Kidney (tissue), 14 donors: ENCODE results near the gene RHOB. TPM values are rescaled to one million over a fixed set of nuclear protein-coding genes. Genes with fewer than 3 reads are reported as not detected.
A peak's percentile ranks its signal among the peaks of the same experiment; 100 is the strongest.
"Not testable (repeated sequence)": the region's sequence is repeated elsewhere in the genome, so short reads cannot be mapped to it uniquely, and the experiment has no call there.

Experiments used
- DNase-seq, 5 donors: peaks; one replicate each; pipeline ENCODE4 v3.0.0-alpha.2; 2013 to 2020
- FAIRE-seq: peaks from 2 replicates; lab custom pipeline; 2012; peaks lifted over from hg19 to GRCh38; lab: Jason Lieb, UNC
- H3K27ac ChIP-seq, 2 donors: one replicate each; pipeline ENCODE4 v1.7.0; 2013; ENCODE audit warnings: low read depth in 2 of 2, low read length in 2 of 2, inconsistent platforms in 1 of 2
- H3K27me3 ChIP-seq: one replicate; pipeline ENCODE4 v1.7.1; 2013; ENCODE audit warnings: low read length, inconsistent platforms; ENCODE audit not compliant: control insufficient read depth, insufficient read depth
- H3K36me3 ChIP-seq, 3 donors: one replicate each; pipeline versions ENCODE4 v1.7.0 to v1.7.1; 2013; ENCODE audit warnings: low read length in 3 of 3, control low read depth in 1 of 3, inconsistent platforms in 1 of 3; ENCODE audit not compliant: insufficient read depth in 3 of 3, control insufficient read depth in 2 of 3
- H3K4me1 ChIP-seq, 3 donors: one replicate each; pipeline versions ENCODE4 v1.7.0 to v1.7.1; 2013; ENCODE audit warnings: low read length in 3 of 3, inconsistent platforms in 1 of 3, low read depth in 1 of 3; ENCODE audit not compliant: control insufficient read depth in 2 of 3, insufficient read depth in 2 of 3
- H3K4me3 ChIP-seq, 3 donors: one replicate each; pipeline versions ENCODE4 v1.7.0 to v1.8.1; 2013; ENCODE audit warnings: low read length in 3 of 3, control low read depth in 1 of 3, inconsistent platforms in 1 of 3
- H3K9ac ChIP-seq, 3 donors: one replicate each; pipeline versions ENCODE4 v1.7.0 to v1.7.1; 2013; ENCODE audit warnings: low read length in 3 of 3, control low read depth in 1 of 3, inconsistent platforms in 1 of 3
- H3K9me3 ChIP-seq, 3 donors: one replicate each; pipeline versions ENCODE4 v1.7.0 to v1.7.1; 2013; ENCODE audit warnings: low read length in 3 of 3, control low read depth in 1 of 3, inconsistent platforms in 1 of 3; ENCODE audit not compliant: control insufficient read depth in 2 of 3, insufficient read depth in 1 of 3
- intact Hi-C: fragments of 100-400 bp; cut with DNase I; formaldehyde crosslinking; loops from one replicate; pipeline ENCODE4 v1.11.1; 2022
- polyA plus RNA-seq: library from polyadenylated mRNA; stranded (reverse); fragments of 350-450 nt; fragmentation: Illumina TruSeq; extraction: RNeasy Lipid Tissue Mini Kit (QIAGEN cat#74804); gene quantifications from one replicate; pipeline ENCODE4 v1.2.3, GENCODE V29; 2014; ENCODE audit warnings: low read depth, low replicate concordance; ENCODE audit not compliant: insufficient read depth
- total RNA-seq: library from RNA; stranded (reverse); fragmentation: NEBNext Ultra II Directional; extraction: Animal tissue kit (Norgen Biotek cat#: 25700); gene quantifications from one replicate; pipeline ENCODE4 v1.2.1, GENCODE V29; 2021
- TF ChIP-seq, protein P1 (sequence below): IDR thresholded peaks from 3 replicates; pipeline ENCODE4 v1.5.1; 2012; ENCODE audit warnings: mild to moderate bottlenecking, moderate library complexity, borderline replicate concordance; ENCODE audit not compliant: insufficient read depth; ENCODE audit errors: extremely low read depth
- donor health status: control.
- donor health status: control.
- donor health status: control.
- donor health status: control.
- donor health status: control.
- donor health status: DM: yes; HTN: yes; CAD: no.
- donor health status: Normal renal cell carcinoma (clear cell type).

Gene RHOB
- total and polyA plus RNA-seq, 2 donors from 2014 or later, result 241 to 487 TPM

DNA sequence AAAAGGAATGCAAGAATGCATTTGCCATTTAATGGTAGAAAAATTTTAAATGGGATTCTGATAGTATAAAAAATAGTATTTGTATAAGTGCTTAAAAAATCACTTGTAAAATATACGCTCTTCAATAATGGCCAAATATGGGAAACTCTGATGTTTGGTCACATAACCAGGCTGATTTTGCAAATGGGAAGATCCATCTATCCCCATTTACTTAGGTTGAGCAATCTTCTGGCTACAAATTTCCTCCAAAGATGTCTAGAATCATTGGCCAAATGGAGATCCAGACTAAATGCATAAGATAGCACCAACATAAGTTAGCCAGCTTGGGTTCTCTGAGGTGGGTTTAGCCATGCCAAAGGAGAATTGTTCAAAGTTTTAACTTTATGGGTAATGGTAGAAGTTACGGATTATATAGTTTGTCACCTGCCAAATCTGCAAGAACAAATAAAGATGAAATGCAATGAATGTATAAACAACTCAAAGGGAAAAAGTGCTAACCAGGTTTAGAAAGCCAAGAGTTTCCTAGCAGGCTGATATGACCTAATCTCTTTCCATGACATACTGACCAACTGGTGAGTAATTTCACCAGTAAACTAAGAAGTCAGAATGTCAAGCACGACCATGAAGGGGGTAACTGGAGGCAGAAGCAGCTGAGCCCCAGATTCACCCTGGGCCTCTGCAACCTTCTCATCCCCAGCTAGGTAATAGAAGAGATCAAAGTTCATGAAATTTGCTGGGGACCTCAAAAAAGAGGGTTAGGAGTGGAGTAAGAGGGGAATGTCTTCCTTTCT, 10.0 kb downstream of the RHOB start:
- H3K4me3 ChIP-seq, result no peak overlapping the region
- H3K9ac ChIP-seq, result no peak overlapping the region
- H3K4me1 ChIP-seq, result peaks cover 0 to 8% (median 3%) of the 10 kb centered on the region in 3 donors
- DNase-seq (no peak), FAIRE-seq (no peak)
- TF ChIP-seq, protein P1, sequence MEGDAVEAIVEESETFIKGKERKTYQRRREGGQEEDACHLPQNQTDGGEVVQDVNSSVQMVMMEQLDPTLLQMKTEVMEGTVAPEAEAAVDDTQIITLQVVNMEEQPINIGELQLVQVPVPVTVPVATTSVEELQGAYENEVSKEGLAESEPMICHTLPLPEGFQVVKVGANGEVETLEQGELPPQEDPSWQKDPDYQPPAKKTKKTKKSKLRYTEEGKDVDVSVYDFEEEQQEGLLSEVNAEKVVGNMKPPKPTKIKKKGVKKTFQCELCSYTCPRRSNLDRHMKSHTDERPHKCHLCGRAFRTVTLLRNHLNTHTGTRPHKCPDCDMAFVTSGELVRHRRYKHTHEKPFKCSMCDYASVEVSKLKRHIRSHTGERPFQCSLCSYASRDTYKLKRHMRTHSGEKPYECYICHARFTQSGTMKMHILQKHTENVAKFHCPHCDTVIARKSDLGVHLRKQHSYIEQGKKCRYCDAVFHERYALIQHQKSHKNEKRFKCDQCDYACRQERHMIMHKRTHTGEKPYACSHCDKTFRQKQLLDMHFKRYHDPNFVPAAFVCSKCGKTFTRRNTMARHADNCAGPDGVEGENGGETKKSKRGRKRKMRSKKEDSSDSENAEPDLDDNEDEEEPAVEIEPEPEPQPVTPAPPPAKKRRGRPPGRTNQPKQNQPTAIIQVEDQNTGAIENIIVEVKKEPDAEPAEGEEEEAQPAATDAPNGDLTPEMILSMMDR, result no peak
- H3K27ac ChIP-seq, result no peak overlapping the region
- intact Hi-C loops, result no loop called here
- no peaks in the 10 kb centered on the region for H3K9me3 ChIP-seq
- H3K27me3 ChIP-seq, result no peaks in the 10 kb centered on the region
- H3K36me3 ChIP-seq, result no peaks in the 10 kb centered on the region

DNA sequence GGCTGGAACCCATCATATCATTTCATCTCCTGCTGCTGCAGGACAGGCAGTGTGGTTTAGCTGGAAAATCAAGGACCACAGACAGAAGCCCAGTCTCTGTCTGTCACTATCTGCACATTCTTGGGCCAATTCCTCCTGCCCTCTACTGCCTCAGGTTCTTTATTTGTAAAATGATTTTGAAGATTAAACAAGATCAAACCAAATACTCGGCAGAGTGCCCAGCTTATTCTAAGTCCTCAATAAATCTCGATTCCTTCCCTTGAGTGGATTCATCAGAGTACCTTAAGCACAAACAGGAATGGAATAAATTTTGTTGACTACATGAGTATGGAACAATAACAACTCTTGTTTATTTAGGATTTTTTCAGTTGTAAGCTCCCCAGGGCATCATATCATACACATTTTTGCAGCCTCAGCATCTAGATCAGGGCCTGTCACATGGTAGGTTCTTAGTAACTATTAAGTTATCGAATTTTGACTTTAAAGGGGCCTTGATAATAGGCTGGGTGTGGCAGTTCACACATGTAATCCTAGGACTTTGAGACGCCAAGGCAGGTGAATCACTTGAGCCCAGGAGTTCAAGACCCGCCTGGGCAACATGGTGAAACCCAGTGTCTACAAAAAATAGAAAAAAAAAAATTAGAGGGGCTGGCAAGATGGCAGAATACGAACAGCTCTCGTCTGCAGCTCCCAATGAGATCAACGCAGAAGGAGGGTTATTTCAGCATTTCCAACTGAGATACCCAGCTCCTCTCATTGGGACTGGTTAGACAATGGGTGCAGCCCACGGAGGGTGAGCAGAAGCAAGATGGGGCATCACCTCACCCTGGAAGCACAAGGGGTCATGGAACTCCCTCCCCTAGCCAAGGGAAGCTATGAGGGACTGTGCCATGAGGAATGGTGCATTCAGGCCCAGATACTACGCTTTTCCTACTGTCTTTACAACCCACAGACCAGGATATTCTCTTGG, 11.1 kb downstream of the RHOB start:
- Histone ChIP-seq H3K4me1 (peaks cover 0 to 8% (median 3%) of the 10 kb centered on the region in 3 donors), H3K9ac (no peak overlapping the region), H3K27me3 (no peaks in the 10 kb centered on the region), H3K4me3 (no peak overlapping the region), H3K27ac (no peak overlapping the region), H3K36me3 (no peaks in the 10 kb centered on the region), H3K9me3 (no peaks in the 10 kb centered on the region)
- DNase-seq (peak in 1 of 5 donors; percentile 19), FAIRE-seq (no peak)
- TF ChIP-seq, protein P1, result no peak
- intact Hi-C loops, result no loop called here

DNA sequence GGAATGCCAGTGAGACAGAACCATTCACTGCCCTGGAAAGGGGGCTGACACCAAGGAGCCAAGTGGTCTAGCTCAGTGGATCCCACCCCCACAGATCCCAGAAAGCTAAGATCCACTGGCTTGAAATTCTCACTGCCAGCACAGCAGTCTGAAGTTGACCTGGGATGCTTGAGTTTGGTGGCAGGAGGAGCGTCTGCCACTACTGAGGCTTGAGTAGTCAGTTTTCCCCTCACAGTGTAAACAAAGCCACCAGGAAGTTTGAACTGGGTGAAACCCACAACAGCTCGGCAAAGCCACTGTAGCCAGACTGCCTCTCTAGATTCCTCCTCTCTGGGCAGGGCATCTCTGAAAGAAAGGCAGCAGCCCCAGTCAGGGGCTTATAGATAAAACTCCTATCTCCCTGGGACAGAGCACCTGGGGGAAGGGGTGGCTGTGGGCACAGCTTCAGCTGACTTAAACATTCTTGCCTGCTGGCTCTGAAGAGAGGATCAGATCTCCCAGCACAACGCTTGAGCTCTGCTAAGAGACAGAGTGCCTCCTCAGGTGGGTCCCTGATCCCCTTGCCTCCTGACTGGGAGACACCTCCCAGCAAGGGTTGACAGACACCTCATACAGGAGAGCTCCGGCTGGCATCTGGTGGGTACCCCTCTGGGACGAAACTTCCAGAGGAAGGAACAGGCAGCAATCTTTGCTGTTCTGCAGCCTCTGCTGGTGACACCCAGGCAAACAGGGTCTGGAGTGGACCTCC, 12.0 kb downstream of the RHOB start:
- H3K9ac ChIP-seq, intact Hi-C loops, FAIRE-seq, H3K27me3 ChIP-seq, DNase-seq, H3K36me3 ChIP-seq, H3K9me3 ChIP-seq, H3K4me1 ChIP-seq, H3K4me3 ChIP-seq, H3K27ac ChIP-seq: not testable (repeated sequence)
